ENCODE data around the gene STPG4. TPM values are rescaled to one million over a fixed set of nuclear protein-coding genes. Genes with fewer than 3 reads are reported as not detected.

The STPG4 gene
- polyA plus RNA-seq, 3 donors = 0.20 to 0.24 TPM; not detected in 1

- no peak for TF ChIP-seq CTCF (IDR thresholded peaks at IDR 0.05)
- no peaks in the 10 kb centered on the region for H3K27me3 Mint-ChIP-seq (ENCODE audit: low read depth in 3 of 3)
- intact Hi-C loops (cut with micrococcal nuclease) = no loop called here
- Histone ChIP-seq H4K20me1 (ENCODE audit: insufficient read depth, low read length) (no peaks in the 10 kb centered on the region), H3K36me3 (replicated peaks in 1 of 2; ENCODE audit: control insufficient read depth in 1 of 2, insufficient read depth in 2 of 2, low read length in 2 of 2) (peaks cover 90 to 100% of the 10 kb centered on the region in 2 donors), H3K79me2 (ENCODE audit: insufficient read depth, low read length) (peaks cover 9% of the 10 kb centered on the region), H3K4me2 (replicated peaks; ENCODE audit: extremely low read depth, low read length, poor library complexity, severe bottlenecking) (no peak overlapping the region), H3K27ac (ENCODE audit: low read depth in 1 of 2, low read length in 2 of 2) (peak overlapping the region in 1 of 2 donors; percentile 67), H3K4me3 (replicated peaks in 1 of 3; ENCODE audit: low read depth in 2 of 3, low read length in 3 of 3) (no peak overlapping the region), H3K27me3 (ENCODE audit: control insufficient read depth in 2 of 2, insufficient read depth in 2 of 2, low read length in 2 of 2) (no peaks in the 10 kb centered on the region), H3K9ac (ENCODE audit: insufficient read depth, low read length, poor library complexity, severe bottlenecking) (no peak overlapping the region), H3K4me1 (ENCODE audit: control insufficient read depth in 1 of 2, insufficient read depth in 2 of 2, low read length in 2 of 2) (peaks cover 5 to 8% of the 10 kb centered on the region in 2 donors), H2AFZ (ENCODE audit: insufficient read depth, low read depth, low read length, poor library complexity, severe bottlenecking) (no peak overlapping the region), H3K9me3 (replicated peaks in 1 of 2; ENCODE audit: control insufficient read depth in 1 of 2, insufficient read depth in 1 of 2, low read length in 2 of 2) (no peaks in the 10 kb centered on the region)
- WGBS (ENCODE audit: insufficient coverage) = 97% methylated on average over 5 of the region's 6 CpGs
- H3K4me1 Mint-ChIP-seq = peaks cover 16% of the 10 kb centered on the region
- no peaks in the 10 kb centered on the region for H3K9me3 Mint-ChIP-seq
- H3K27ac Mint-ChIP-seq = peak overlapping the region in 6 of 7 donors; percentile 42 to 85 (median 62)
- DNase-seq = no peak
- H3K4me3 Mint-ChIP-seq = no peak overlapping the region
- H3K36me3 Mint-ChIP-seq = peaks cover 93 to 98% of the 10 kb centered on the region in 2 donors
Measured at GRCh38 chr2:47050021-47050760, 104.9 kb downstream of the STPG4 start.

DNA sequence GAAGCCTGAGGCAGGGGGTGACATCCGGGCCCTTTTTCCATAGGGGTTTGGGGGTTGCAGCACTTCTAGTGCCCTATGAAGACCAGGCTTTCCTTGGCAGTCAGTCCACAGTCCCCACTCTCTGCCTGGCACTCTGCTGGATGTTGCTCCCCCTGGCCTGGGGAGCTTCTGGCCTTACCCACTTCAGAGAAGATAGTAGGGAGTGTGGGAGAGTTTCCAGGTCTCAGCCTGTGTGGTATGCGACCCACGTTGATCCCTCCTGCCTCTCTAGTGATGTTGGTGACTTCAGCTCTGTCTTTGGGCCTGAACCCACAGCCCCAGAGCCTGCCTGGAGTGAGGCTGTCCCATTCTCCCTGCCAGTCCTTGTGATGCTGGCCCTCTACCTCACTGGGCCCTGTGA, 105.6 kb downstream of the STPG4 start:
- no peaks in the 10 kb centered on the region for H3K9me3 Mint-ChIP-seq
- peaks cover 0 to 1% of the 10 kb centered on the region in 2 donors for H3K4me1 ChIP-seq (ENCODE audit: control insufficient read depth in 1 of 2, insufficient read depth in 2 of 2, low read length in 2 of 2)
- peak overlapping the region in 6 of 7 donors; percentile 21 to 83 (median 70) for H3K27ac Mint-ChIP-seq
- no peaks in the 10 kb centered on the region for H3K9me3 ChIP-seq (replicated peaks in 1 of 2; ENCODE audit: control insufficient read depth in 1 of 2, insufficient read depth in 1 of 2, low read length in 2 of 2)
- H3K27me3 Mint-ChIP-seq (ENCODE audit: low read depth in 3 of 3) = no peaks in the 10 kb centered on the region
- H3K36me3 Mint-ChIP-seq = peaks cover 93 to 98% of the 10 kb centered on the region in 2 donors
- intact Hi-C loops (cut with micrococcal nuclease) = no loop called here
- H2AFZ ChIP-seq (ENCODE audit: insufficient read depth, low read depth, low read length, poor library complexity, severe bottlenecking) = no peak overlapping the region
- H3K27ac ChIP-seq (ENCODE audit: low read depth in 1 of 2, low read length in 2 of 2) = peak overlapping the region in 1 of 2 donors; percentile 67
- H3K79me2 ChIP-seq (ENCODE audit: insufficient read depth, low read length) = peaks cover 4% of the 10 kb centered on the region
- peaks cover 9% of the 10 kb centered on the region for H3K4me1 Mint-ChIP-seq
- peaks cover 92 to 100% of the 10 kb centered on the region in 2 donors for H3K36me3 ChIP-seq (replicated peaks in 1 of 2; ENCODE audit: control insufficient read depth in 1 of 2, insufficient read depth in 2 of 2, low read length in 2 of 2)
- WGBS (ENCODE audit: insufficient coverage) = 100% methylated on average over 1 of the region's 3 CpGs
- no peak for TF ChIP-seq CTCF (IDR thresholded peaks at IDR 0.05)
- H3K4me3 Mint-ChIP-seq = no peak overlapping the region
- H4K20me1 ChIP-seq (ENCODE audit: insufficient read depth, low read length) = no peaks in the 10 kb centered on the region
- H3K4me3 ChIP-seq (replicated peaks in 1 of 3; ENCODE audit: low read depth in 2 of 3, low read length in 3 of 3) = no peak overlapping the region
- no peaks in the 10 kb centered on the region for H3K27me3 ChIP-seq (ENCODE audit: control insufficient read depth in 2 of 2, insufficient read depth in 2 of 2, low read length in 2 of 2)
- DNase-seq = no peak
- H3K4me2 ChIP-seq (replicated peaks; ENCODE audit: extremely low read depth, low read length, poor library complexity, severe bottlenecking) = no peak overlapping the region
- H3K9ac ChIP-seq (ENCODE audit: insufficient read depth, low read length, poor library complexity, severe bottlenecking) = no peak overlapping the region

All from CD14-positive monocyte (primary cell).